GM18520 (cell line): ENCODE data around the gene SPPL2B.

Source experiments
- ATAC-seq: cut with Tn5 transposase; IDR thresholded peaks from one replicate; pipeline ENCODE4 v1.9.1; 2021; ENCODE audit not compliant: unreplicated experiment

Gene SPPL2B

GRCh38 chr19:2320939-2321338 is 7.5 kb upstream of the SPPL2B start:
- ATAC-seq: no peak

DNA sequence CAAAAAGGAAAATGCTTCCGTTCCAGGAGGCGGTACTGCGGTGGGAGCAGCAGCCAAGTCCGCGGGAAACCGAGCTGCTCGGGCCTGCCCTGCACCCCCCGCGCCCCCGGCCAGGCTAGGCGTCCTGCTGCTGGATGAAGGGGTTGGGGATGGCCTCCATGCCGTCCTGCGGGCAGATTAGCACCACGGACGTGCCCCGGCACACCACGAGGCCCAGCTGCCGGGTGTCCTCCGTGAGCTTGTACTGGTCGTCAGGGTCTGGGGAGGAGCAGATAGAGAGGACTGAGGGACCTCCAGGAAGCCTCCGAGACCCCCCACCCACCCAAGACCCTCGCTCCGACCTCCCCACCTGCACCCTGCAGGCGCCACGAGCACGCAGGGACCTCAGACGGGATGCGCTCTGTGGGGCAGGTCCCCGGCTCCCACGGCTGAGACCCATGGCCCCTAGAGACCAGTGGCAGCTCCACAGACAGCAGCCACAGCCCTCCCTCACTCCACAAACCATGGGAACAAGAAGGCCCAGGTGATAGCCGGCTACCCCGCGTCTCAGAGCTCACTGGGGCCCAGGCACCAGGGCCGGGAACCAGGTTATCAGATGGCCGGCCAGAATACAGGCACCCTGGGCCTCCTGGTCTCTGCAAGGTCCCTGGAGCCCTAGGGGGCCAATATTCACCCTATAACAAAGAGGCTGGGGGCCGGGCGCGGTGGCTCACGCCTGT is 6.8 kb upstream of the SPPL2B start:
- ATAC-seq: no peak

- no peak for ATAC-seq
Measured at GRCh38 chr19:2323707-2324106, 4.8 kb upstream of the SPPL2B start.

GRCh38 chr19:2324220-2324948 is 4.1 kb upstream of the SPPL2B start:
- no peak for ATAC-seq

DNA sequence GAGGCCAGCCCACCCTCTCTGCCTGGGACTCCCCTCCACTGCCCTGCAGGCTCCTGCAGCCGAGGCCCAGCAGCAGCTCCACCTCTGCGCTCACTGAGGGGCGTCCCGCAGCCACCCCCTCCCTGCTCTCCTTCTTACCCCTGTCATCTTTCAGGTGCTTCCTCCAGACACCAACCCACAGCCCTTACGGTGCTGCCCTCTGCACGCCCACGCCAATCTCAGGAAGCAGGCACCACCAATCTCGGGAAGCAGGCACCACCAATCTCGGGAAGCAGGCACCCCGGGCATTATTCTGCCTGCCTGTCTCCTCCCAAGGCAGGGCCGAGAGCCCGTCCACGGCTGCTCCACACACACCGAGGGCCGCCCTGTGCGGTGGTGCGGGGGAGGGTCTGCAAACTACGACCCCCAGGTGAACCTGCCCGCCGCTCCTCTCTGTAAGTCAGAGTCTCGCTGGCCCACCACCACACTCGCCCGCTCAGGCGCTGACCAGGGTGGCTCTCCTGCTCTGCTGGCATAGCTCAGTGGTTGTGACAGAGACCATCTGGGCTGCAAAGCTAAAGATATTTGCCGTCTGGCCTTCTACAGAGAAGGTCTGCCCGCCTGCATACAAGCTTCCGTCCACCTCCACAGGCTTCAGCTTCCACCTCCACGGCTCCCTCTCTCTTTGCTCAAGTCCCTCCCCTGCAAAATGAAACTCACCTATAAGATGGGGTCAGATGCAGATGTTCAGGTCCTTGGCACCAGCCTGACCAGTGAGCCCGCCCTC is 3.0 kb upstream of the SPPL2B start:
- ATAC-seq: no peak

DNA sequence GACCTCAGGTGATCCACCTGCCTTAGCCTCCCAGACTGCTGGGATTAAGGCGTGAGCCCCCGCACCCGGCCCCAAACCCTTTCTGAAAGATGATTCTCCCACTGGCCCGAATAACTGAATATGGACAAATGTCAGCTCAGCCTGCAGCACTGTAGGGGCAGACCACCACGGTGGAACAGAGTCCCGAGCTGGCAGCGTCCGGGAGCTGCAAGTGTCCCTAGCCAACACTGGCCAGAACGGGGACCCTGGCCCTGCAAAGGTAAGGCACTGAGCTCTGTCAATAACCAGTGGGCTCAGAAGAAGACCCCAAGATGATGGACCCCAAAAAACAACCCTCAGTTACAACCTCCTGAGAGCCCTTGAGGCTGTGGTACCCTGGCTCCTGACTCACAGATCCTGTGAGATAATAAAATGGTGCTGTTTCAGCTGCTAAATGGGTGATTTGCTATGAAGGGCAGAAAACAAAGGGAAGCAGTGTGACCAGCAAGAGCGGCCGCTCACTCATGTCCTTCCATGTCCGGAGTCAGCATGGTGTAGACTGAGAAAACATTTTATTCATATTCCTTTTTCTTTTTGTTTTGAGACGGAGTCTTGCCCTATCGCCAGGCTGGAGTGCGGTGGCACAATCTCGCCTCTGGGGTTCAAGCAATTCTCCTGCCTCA is 1.7 kb upstream of the SPPL2B start:
- no peak for ATAC-seq

GRCh38 chr19:2327773-2328400 is 597 bp upstream of the SPPL2B start:
- ATAC-seq: no peak

DNA sequence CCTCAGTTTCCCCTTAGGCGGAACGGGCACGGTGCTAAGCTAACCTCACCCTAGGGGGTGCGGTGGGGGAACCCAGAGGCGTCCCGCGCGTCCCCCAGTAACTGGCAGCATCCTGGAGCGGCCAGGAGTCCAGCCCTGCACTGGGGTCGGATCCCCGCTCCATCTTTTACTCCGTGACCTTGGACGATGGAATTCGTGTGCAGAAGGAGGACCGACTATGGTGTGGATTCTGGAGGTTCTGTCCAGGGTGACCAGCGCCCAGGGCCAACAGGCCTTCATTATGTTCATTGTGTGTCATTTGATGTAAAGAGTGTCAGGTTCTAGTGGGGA is 630 bp downstream of the SPPL2B start:
- no peak for ATAC-seq

GRCh38 chr19:2329501-2329916 is 1.0 kb downstream of the SPPL2B start:
- no peak for ATAC-seq

DNA sequence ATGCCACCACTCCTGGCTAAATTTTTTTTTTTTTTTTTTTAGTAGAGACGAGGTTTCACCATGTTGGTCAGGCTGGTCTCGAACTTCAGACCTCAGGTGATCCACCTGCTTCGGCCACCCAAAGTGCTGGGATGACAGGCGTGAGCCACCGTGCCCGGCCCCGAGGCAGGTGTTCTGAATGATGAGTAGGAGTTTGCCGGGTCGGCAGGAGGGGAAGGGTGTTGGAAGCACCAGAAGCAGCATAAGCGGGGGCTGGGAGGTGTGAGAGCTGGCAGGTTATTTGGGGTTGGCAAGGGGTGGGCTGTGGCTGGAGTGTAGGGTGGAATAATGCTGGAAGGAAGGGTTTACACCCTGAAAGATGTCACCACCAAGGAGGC is 1.8 kb downstream of the SPPL2B start:
- no peak for ATAC-seq

DNA sequence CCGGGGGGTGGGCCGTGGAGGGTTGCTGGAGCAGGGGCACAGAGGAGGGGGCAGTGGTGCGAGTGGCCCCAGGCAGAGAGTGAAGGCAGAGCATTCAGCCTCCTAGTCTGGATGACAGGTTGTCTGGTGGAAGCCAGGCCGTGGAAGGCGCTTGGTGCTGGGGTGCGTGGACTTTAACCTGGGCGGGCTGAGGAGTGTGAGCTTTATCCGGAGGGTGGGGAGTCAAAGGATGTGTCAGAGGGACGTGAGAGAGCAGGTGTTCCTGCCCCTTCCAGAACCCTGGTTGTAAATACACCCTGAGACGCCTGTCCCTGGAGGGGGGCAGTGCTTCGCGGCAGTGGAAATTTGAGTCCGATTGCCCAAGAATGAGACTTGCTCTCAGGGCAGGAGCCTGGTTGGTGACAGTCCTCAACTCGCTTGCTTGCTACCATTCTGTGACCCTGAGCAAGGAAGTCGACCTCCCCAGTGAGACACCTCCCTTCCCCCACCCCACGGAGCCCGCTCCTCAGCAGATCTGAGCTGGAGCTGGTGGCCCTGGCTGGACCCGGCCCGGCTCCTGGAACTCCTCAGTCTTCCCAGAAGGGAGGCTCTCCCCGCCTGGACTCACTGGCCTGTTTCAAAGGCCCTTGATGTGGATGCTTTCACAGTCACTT is 2.3 kb downstream of the SPPL2B start:
- ATAC-seq: no peak

DNA sequence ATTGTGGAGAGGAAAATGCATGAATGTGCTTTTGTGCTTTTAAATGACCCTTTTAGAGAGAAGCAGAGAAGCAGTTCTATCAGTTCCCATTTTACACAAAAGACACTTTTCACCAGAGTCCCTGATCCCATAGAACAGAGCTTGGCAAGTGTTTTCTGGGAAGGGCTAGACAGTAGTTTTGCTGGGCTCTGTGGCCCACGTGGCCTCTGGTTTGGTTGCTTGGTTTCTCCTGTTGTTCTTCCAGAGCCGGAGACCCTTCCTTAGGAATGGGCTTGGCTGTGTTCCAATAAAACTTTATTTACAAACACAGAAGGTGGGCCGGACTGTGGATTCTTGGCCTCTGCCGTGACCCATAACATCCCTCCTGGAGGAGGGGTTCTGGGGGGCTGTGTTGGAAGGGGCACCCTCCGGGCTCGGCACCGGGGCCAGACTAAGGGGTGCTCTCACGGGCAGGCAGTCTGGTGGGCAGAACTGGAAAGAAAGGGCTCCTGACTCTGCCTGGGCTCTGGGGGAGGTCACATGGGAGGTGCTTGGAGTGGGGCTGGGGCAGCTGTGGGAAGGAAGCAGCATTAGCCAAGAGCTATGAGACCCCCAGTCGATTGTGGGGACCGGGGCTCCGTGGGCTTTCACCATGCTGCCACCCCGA is 3.2 kb downstream of the SPPL2B start:
- no peak for ATAC-seq

- no peak for ATAC-seq
Measured at GRCh38 chr19:2332341-2333026, 4.0 kb downstream of the SPPL2B start.

GRCh38 chr19:2333027-2333806 is 4.7 kb downstream of the SPPL2B start:
- ATAC-seq: no peak

DNA sequence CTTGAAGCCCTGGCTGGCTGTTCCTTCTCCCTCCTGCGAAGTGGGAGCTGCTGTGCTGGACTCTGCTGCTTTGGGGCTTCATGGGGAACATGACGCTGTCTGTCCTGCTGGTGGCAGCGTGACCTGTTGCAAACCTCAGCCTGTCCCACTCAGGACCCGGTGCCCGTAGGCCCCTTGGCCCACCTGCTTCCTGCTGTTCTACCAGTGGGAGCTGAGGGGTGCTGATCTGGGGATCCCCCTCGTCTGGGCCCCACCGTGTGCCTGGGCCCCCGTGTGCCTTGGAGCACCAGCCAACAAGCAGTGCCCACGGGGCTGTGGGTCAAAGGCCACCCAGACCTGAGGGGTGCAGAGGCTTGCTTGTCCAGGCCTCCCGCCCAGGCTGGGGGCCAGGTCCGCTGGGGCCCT is 5.3 kb downstream of the SPPL2B start:
- no peak for ATAC-seq

DNA sequence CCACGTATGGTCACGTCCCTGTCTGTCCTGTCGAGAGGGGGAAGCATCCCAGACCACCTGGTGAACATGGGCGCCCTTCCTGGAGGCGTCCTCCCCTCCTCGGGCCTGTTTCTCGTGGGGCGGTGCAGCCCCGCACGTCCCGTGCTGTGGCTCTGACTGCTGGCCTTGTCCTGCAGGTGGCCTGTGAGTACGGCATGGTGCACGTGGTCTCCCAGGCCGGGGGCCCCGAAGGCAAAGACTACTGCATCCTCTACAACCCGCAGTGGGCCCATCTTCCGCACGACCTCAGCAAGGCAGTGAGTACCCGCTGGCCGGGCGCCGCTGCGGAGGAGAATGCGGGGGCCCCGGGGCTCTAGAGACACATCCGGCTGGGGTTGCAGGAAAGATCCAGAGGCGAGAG is 5.9 kb downstream of the SPPL2B start:
- ATAC-seq: no peak

- ATAC-seq: no peak
Measured at GRCh38 chr19:2334986-2335846, 6.7 kb downstream of the SPPL2B start.

DNA sequence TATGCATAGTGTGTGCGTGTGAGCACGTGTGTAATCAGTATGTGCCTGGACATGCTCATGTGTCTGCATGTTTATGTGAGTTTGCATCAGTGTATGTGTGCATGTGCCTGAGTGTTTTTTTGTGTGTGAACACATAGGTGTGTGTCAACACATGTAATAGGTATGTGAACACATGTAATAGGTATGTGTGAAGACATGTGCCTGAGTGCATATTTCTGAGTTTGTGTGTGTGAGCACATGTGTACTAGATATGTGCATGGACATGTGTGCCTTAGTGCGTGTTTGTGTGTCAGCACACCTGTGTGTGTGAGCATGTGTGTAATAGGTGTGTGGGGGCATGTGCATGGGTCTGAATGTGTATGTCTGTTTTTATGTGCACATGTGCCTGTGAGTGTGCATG is 7.4 kb downstream of the SPPL2B start:
- ATAC-seq: no peak
